Stomach (tissue), 9 donors: ENCODE measurements around the gene WDR27. TPM values are rescaled to one million over a fixed set of nuclear protein-coding genes. Genes with fewer than 3 reads are reported as not detected.
A peak's percentile ranks its signal among the peaks of the same experiment; 100 is the strongest.

ENCODE experiments used
- DNase-seq, 2 donors: peaks; one replicate each; pipeline versions ENCODE4 v3.0.0 to v3.0.0-alpha.2; 2013 to 2019
- H3K27ac ChIP-seq, 5 donors: fragments of 200-600 bp in 4 of 5; sonication (generic) in 4 of 5; one replicate each; pipeline ENCODE4 v1.5.1; 2013 to 2019; ENCODE audit warnings: mild to moderate bottlenecking in 1 of 5, moderate library complexity in 1 of 5
- H3K27me3 ChIP-seq, 3 donors: fragments of 200-600 bp; sonication (generic); one replicate each; pipeline ENCODE4 v1.5.1; 2017 to 2019; ENCODE audit warnings: mixed run types in 1 of 3
- H3K36me3 ChIP-seq, 4 donors: fragments of 200-600 bp; sonication (generic); 1 replicate in 3 of 4; 2 replicates in 1 of 4; pipeline ENCODE4 v1.5.1; 2016 to 2019
- H3K4me1 ChIP-seq, 4 donors: fragments of 200-600 bp; sonication (generic); one replicate each; pipeline ENCODE4 v1.5.1; 2016 to 2019
- H3K4me3 ChIP-seq, 4 donors: fragments of 200-600 bp; sonication (generic) in 3 of 4; one replicate each; pipeline ENCODE4 v1.5.1; 2016 to 2019; ENCODE audit warnings: mild to moderate bottlenecking in 1 of 4
- H3K9me3 ChIP-seq, 4 donors: fragments of 200-600 bp; sonication (generic); one replicate each; pipeline ENCODE4 v1.5.1; 2016 to 2019
- CTCF ChIP-seq, 7 experiments: fragments of 450-650 bp in 4 of 7; fragments of 200-600 bp in 3 of 7; sonication (generic) in 3 of 7; IDR thresholded peaks; one replicate each; pipeline ENCODE4 v1.5.1; 2016 to 2019; ENCODE audit warnings: antibody characterized with exemption in 7 of 7, control low read depth in 2 of 7, mild to moderate bottlenecking in 1 of 7
- EP300 ChIP-seq: sonication (generic); formaldehyde crosslinking; IDR thresholded peaks from one replicate; pipeline ENCODE4 v1.6.1; 2017; ENCODE audit warnings: antibody characterized with exemption
- POLR2A ChIP-seq, 4 donors: fragments of 450-650 bp; IDR thresholded peaks; one replicate each; pipeline ENCODE4 v1.6.1; 2016; ENCODE audit warnings: antibody characterized with exemption in 4 of 4, control low read depth in 2 of 4, mild to moderate bottlenecking in 1 of 4, moderate library complexity in 1 of 4
- POLR2AphosphoS5 ChIP-seq, 3 donors: sonication (generic); formaldehyde crosslinking; IDR thresholded peaks; one replicate each; pipeline ENCODE4 v1.6.1; 2016; ENCODE audit warnings: antibody characterized with exemption in 3 of 3
- WGBS, 5 donors: extraction: QIAGEN DNeasy Blood & Tissue Kit in 3 of 5; methylation state at CpG; one replicate each; pipeline versions ENCODE4 v1.1.5 to v1.1.7; 2013 to 2018; 5-methylcytosine and 5-hydroxymethylcytosine counted together
- intact Hi-C: fragments of 100-400 bp; cut with DNase I; formaldehyde crosslinking; loops from one replicate; pipeline ENCODE4 v1.15.1; 2023; ENCODE audit warnings: low total_unique reads
- polyA plus RNA-seq, 3 donors: library from polyadenylated mRNA; stranded (reverse); fragments of 200-250 nt; gene quantifications; one replicate each; pipeline ENCODE4 v1.2.3, GENCODE V29; 2013
- total RNA-seq, 5 donors: library from RNA; depleted of rRNA; stranded (reverse); fragments of >200 nt; gene quantifications; one replicate each; pipeline versions ENCODE4 v1.1.0 to v1.2.3, GENCODE V29; 2014 to 2016
- donor health status: healthy with polysubstance abuse.
- donor health status: Bipolar disorder and iron deficiency.
- donor health status: healthy.

The WDR27 gene
- total and polyA plus RNA-seq, 8 donors: 4.9 to 271 (median 39.9) TPM

DNA sequence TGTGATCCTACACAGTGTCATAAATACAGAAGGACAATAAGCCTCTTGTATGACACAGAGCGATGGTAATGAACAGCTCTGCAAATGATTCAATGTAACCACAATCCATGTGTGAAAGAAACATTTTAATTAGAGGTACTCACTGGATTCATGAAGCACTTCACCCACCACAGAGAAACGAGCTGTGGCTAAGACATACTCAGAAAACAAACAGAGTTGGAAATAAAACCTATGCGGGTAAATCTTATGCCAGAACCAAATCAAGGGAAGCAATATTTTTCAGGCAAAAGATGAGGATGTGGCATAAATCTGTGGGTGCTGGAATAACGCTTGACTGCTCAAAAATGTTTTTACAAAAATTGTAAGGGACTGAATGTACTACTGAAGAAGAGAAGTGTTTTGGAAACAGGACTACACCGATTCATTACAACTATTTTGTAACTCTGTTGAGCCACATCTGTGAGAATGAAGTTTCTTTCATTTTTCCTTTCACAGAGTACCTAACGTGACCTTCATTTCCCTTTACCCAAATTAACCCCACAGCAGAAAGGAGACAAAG, 112.1 kb downstream of the WDR27 start:
- no peaks in the 10 kb centered on the region for H3K27me3 ChIP-seq
- no peak overlapping the region for H3K4me3 ChIP-seq
- no peak for DNase-seq
- H3K27ac ChIP-seq: peak overlapping the region in 3 of 5 donors; percentile 21 to 44 (median 44)
- WGBS, 5 donors: 63 to 73% (median 65%) methylated on average over 6 of the region's 6 CpGs
- TF ChIP-seq CTCF (IDR thresholded peaks at IDR 0.05) (no peak), POLR2AphosphoS5 (IDR thresholded peaks at IDR 0.05) (no peak), POLR2A (IDR thresholded peaks at IDR 0.05) (no peak)
- peaks cover 0 to 2% (median 0%) of the 10 kb centered on the region in 4 donors for H3K9me3 ChIP-seq
- intact Hi-C loops: no loop called here
- no peaks in the 10 kb centered on the region for H3K4me1 ChIP-seq
- H3K36me3 ChIP-seq: no peaks in the 10 kb centered on the region

DNA sequence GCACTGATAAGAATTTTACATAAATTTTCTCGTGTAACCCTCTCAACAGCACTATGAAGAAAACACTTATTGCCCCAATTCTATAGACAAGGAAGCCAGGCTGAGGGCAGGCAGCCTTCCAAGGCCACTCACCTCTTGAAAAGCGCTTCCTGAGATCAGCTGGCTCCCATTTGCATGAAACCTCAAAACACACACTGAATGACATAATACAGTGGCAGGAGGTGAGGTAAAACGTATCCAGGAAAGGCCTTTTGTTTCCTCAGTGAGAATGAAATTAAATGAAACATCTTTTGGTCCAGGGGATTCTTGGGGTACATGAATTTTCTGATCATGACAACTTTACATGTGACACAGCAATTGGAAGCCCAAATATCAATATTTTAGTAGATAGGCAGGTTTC, 112.5 kb downstream of the WDR27 start:
- no peaks in the 10 kb centered on the region for H3K36me3 ChIP-seq
- DNase-seq: peak in 1 of 2 donors; percentile 30
- peaks cover 0 to 4% (median 0%) of the 10 kb centered on the region in 4 donors for H3K9me3 ChIP-seq
- intact Hi-C loops: no loop called here
- no peaks in the 10 kb centered on the region for H3K27me3 ChIP-seq
- peak overlapping the region in 3 of 5 donors; percentile 8 to 44 (median 44) for H3K27ac ChIP-seq
- TF ChIP-seq POLR2AphosphoS5 (IDR thresholded peaks at IDR 0.05) (no peak), CTCF (IDR thresholded peaks at IDR 0.05) (no peak), EP300 (no peak), POLR2A (IDR thresholded peaks at IDR 0.05) (no peak)
- no peaks in the 10 kb centered on the region for H3K4me1 ChIP-seq
- H3K4me3 ChIP-seq: no peak overlapping the region
- 40 to 52% (median 48%) methylated on average over 3 of the region's 3 CpGs for WGBS, 5 donors

DNA sequence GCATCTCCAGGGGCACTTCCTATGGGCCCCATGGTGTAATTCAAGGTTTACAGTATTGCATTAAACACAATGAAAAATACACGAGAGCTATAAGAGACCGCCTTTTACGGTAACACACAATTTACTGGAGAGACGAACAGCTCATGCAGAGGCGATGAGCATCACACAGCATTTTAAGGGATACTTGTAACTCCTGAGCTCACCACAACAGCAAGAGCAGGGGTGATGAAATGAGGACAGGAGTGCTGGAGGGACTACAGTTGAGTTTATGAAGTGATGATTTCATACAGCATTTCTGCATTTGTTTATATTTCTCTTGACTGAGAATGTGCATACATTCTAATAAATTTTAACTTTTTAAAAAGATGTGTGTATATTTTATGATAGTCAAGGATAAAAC, 113.9 kb downstream of the WDR27 start:
- TF ChIP-seq POLR2A (IDR thresholded peaks at IDR 0.05): no peak
- no peak for TF ChIP-seq POLR2AphosphoS5 (IDR thresholded peaks at IDR 0.05)
- no peak for TF ChIP-seq EP300
- TF ChIP-seq CTCF (IDR thresholded peaks at IDR 0.05): no peak
- intact Hi-C loops: no loop called here
- no peaks in the 10 kb centered on the region for H3K27me3 ChIP-seq
- H3K27ac ChIP-seq: no peak overlapping the region
- 90 to 97% (median 96%) methylated on average over 5 of the region's 5 CpGs for WGBS, 5 donors
- H3K36me3 ChIP-seq: no peaks in the 10 kb centered on the region
- no peaks in the 10 kb centered on the region for H3K4me1 ChIP-seq
- peaks cover 0 to 4% (median 0%) of the 10 kb centered on the region in 4 donors for H3K9me3 ChIP-seq
- no peak overlapping the region for H3K4me3 ChIP-seq
- no peak for DNase-seq

GRCh38 chr6:169583886-169584541, 117.8 kb downstream of the WDR27 start:
- Histone ChIP-seq H3K4me3 (no peak overlapping the region), H3K36me3 (peaks cover 0 to 22% (median 5%) of the 10 kb centered on the region in 4 donors), H3K27ac (no peak overlapping the region), H3K9me3 (peaks cover 0 to 4% (median 0%) of the 10 kb centered on the region in 4 donors), H3K27me3 (no peaks in the 10 kb centered on the region), H3K4me1 (no peaks in the 10 kb centered on the region)
- no peak for TF ChIP-seq POLR2A (IDR thresholded peaks at IDR 0.05)
- no peak for TF ChIP-seq EP300
- TF ChIP-seq CTCF (IDR thresholded peaks at IDR 0.05): no peak
- TF ChIP-seq POLR2AphosphoS5 (IDR thresholded peaks at IDR 0.05): no peak
- WGBS, 5 donors: 65 to 86% (median 84%) methylated on average over 6 of the region's 6 CpGs
- intact Hi-C loops: no loop called here
- no peak for DNase-seq
